Ecto neural progenitor cell (in vitro differentiated cells): ENCODE data around the gene SHCBP1L.

ENCODE experiments used
- DNase-seq: peaks from one replicate; pipeline ENCODE4 v3.0.0-alpha.2; 2018; ENCODE audit warnings: low spot score

The SHCBP1L gene

GRCh38 chr1:182952677-182953444, at the start of gene SHCBP1L:
Gene SHCBP1L, minus strand, starts transcription at chr1:182953166. Its CDS starts 33 bp downstream, at chr1:182953133.
- no peak for DNase-seq

- no peak for DNase-seq
Observed at GRCh38 chr1:183002267-183002666, 49.3 kb upstream of the SHCBP1L start.

- DNase-seq, result no peak
Observed at GRCh38 chr1:183000167-183000962, 47.4 kb upstream of the SHCBP1L start.

- no peak for DNase-seq
Observed at GRCh38 chr1:182998482-182998881, 45.5 kb upstream of the SHCBP1L start.

- DNase-seq, result no peak
Observed at GRCh38 chr1:182996816-182997215, 43.9 kb upstream of the SHCBP1L start.

GRCh38 chr1:182995894-182996293, 42.9 kb upstream of the SHCBP1L start:
- DNase-seq, result no peak

- no peak for DNase-seq
Observed at GRCh38 chr1:182993746-182994145, 40.8 kb upstream of the SHCBP1L start.

- DNase-seq, result no peak
Observed at GRCh38 chr1:182990413-182991144, 37.6 kb upstream of the SHCBP1L start.

- DNase-seq, result no peak
Observed at GRCh38 chr1:182985876-182986275, 32.9 kb upstream of the SHCBP1L start.

- no peak for DNase-seq
Observed at GRCh38 chr1:182984621-182985020, 31.7 kb upstream of the SHCBP1L start.

GRCh38 chr1:182984138-182984537, 31.2 kb upstream of the SHCBP1L start:
- DNase-seq, result no peak

GRCh38 chr1:182978151-182978853, 25.3 kb upstream of the SHCBP1L start:
- no peak for DNase-seq

GRCh38 chr1:182977480-182977879, 24.5 kb upstream of the SHCBP1L start:
- no peak for DNase-seq

- no peak for DNase-seq
Observed at GRCh38 chr1:182974506-182975191, 21.7 kb upstream of the SHCBP1L start.

GRCh38 chr1:182972829-182973228, 19.9 kb upstream of the SHCBP1L start:
- DNase-seq, result no peak

- no peak for DNase-seq
Observed at GRCh38 chr1:182972231-182972630, 19.3 kb upstream of the SHCBP1L start.

- DNase-seq, result no peak
Observed at GRCh38 chr1:182971219-182971618, 18.3 kb upstream of the SHCBP1L start.

- no peak for DNase-seq
Observed at GRCh38 chr1:182968836-182969734, 16.1 kb upstream of the SHCBP1L start.

- DNase-seq, result no peak
Observed at GRCh38 chr1:182968151-182968741, 15.3 kb upstream of the SHCBP1L start.

GRCh38 chr1:182965861-182966260, 12.9 kb upstream of the SHCBP1L start:
- no peak for DNase-seq
